ENCODE results near the gene RNF103. TPM values are rescaled to one million over a fixed set of nuclear protein-coding genes. Genes with fewer than 3 reads are reported as not detected.

The RNF103 gene
- total and polyA plus RNA-seq, 7 donors: 6.9 to 45.9 (median 22.5) TPM

DNA sequence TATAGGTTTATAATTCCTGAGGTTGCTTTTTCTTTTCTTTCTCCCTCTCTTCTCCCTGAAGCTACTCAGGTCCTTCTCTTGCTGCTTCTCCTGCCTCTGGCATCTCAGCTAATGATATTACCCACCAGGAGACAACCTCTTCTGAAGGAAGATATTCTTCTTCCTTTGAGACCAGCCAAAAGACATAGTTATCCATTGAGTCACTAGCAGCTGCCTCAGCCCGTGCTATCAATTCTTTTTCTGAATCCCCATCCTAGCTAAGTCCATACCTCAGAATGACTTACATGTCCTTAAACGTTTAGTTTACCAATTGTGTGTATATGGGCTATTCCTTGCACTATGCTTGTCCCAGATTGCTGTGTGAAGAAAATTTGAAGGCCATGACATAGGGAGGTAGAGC, 25.0 kb upstream of the RNF103 start:
- Histone ChIP-seq H3K4me3 (no peak overlapping the region), H3K4me1 (no peaks in the 10 kb centered on the region), H3K36me3 (ENCODE audit: insufficient read depth in 1 of 2, low read depth in 1 of 2) (no peaks in the 10 kb centered on the region), H3K27me3 (ENCODE audit: insufficient read depth in 3 of 3, low read length in 2 of 3) (no peaks in the 10 kb centered on the region), H3K9me3 (peaks cover 12% of the 10 kb centered on the region), H3K27ac (no peak overlapping the region)
- TF ChIP-seq, protein P1, sequence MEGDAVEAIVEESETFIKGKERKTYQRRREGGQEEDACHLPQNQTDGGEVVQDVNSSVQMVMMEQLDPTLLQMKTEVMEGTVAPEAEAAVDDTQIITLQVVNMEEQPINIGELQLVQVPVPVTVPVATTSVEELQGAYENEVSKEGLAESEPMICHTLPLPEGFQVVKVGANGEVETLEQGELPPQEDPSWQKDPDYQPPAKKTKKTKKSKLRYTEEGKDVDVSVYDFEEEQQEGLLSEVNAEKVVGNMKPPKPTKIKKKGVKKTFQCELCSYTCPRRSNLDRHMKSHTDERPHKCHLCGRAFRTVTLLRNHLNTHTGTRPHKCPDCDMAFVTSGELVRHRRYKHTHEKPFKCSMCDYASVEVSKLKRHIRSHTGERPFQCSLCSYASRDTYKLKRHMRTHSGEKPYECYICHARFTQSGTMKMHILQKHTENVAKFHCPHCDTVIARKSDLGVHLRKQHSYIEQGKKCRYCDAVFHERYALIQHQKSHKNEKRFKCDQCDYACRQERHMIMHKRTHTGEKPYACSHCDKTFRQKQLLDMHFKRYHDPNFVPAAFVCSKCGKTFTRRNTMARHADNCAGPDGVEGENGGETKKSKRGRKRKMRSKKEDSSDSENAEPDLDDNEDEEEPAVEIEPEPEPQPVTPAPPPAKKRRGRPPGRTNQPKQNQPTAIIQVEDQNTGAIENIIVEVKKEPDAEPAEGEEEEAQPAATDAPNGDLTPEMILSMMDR (IDR thresholded peaks at IDR 0.05): no peak
- intact Hi-C loops (cut with DNase I): no loop called here
- DNase-seq (no peak), ATAC-seq (no peak)
- 66 to 84% (median 72%) methylated on average over 2 of the region's 2 CpGs for WGBS, 3 donors

DNA sequence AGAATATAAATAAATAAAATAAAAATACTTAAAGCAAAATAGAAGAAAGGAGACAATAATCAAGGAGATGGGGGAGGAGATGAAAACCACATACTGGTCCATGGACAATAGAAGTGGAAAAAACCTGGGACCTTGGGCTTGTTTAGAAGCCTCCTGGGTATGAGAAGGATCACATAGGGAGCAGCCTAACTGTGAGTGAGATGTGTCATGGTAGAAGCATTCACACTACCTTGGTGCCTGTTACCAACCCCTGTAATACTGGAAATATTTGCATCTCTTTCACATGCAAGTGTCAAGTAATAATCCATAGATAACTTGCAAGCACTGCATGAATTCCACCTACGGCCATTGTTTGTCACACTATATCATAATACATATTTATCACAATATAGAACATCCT, 23.2 kb upstream of the RNF103 start:
- no peak for ATAC-seq
- H3K4me1 ChIP-seq: no peaks in the 10 kb centered on the region
- WGBS, 3 donors: 90 to 97% (median 97%) methylated on average over 1 of the region's 1 CpG
- no peaks in the 10 kb centered on the region for H3K36me3 ChIP-seq (ENCODE audit: insufficient read depth in 1 of 2, low read depth in 1 of 2)
- H3K27ac ChIP-seq: no peak overlapping the region
- peaks cover 12% of the 10 kb centered on the region for H3K9me3 ChIP-seq
- no peak overlapping the region for H3K4me3 ChIP-seq
- intact Hi-C loops (cut with DNase I): no loop called here
- no peak for DNase-seq
- no peaks in the 10 kb centered on the region for H3K27me3 ChIP-seq (ENCODE audit: insufficient read depth in 3 of 3, low read length in 2 of 3)
- TF ChIP-seq, protein P1 (IDR thresholded peaks at IDR 0.05): no peak

DNA sequence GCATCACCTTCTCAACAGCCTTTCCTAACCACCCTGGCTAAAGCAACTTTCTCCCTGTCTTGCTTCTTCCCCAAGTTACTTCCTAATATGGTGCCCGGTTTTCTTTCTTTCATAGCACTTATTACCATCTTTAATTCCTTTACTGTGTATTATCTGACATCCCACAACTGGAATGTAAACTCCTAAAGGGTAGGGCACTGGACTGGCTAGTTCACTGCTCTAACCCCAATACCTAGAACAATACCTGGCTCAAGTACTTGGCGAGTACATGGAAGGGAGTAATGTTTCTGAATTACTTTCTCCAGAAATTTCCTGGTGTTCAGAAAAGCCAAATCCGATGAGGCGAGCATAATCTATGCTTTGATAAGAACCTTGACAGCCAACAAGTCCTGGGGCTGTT, 22.7 kb upstream of the RNF103 start:
- ATAC-seq (no peak), DNase-seq (no peak)
- TF ChIP-seq, protein P1 (IDR thresholded peaks at IDR 0.05): no peak
- Histone ChIP-seq H3K36me3 (ENCODE audit: insufficient read depth in 1 of 2, low read depth in 1 of 2) (no peaks in the 10 kb centered on the region), H3K27me3 (ENCODE audit: insufficient read depth in 3 of 3, low read length in 2 of 3) (no peaks in the 10 kb centered on the region), H3K4me3 (no peak overlapping the region), H3K27ac (no peak overlapping the region), H3K9me3 (peaks cover 12% of the 10 kb centered on the region), H3K4me1 (no peaks in the 10 kb centered on the region)
- 95 to 96% (median 95%) methylated on average over 4 of the region's 4 CpGs for WGBS, 3 donors
- intact Hi-C loops (cut with DNase I): no loop called here

DNA sequence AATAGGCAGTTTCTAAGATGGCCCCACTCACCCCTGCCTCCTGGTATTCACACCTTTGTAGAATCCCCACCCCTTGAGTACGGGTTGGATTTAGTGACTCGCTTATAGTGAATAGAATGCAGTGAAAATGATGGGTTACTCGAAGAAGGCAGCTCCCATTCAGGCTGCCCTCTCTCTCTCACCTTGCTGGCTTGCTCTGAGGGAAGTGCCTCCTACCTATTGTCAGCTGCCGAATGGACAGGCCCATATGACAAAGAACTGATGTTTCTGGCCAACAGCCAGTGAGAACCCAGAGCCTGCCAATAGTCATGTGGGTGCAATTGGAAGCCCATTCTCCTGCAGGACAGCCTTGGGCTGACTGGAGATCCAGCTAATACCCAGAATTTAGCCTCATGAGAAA, 22.1 kb upstream of the RNF103 start:
- no peak overlapping the region for H3K27ac ChIP-seq
- no peak overlapping the region for H3K4me3 ChIP-seq
- peaks cover 12% of the 10 kb centered on the region for H3K9me3 ChIP-seq
- WGBS, 3 donors: 81 to 83% (median 82%) methylated on average over 4 of the region's 4 CpGs
- peak in 1 of 2 donors; percentile 13 for DNase-seq
- ATAC-seq: no peak
- intact Hi-C loops (cut with DNase I): no loop called here
- TF ChIP-seq, protein P1 (IDR thresholded peaks at IDR 0.05): no peak
- no peaks in the 10 kb centered on the region for H3K4me1 ChIP-seq
- H3K27me3 ChIP-seq (ENCODE audit: insufficient read depth in 3 of 3, low read length in 2 of 3): no peaks in the 10 kb centered on the region
- H3K36me3 ChIP-seq (ENCODE audit: insufficient read depth in 1 of 2, low read depth in 1 of 2): no peaks in the 10 kb centered on the region

DNA sequence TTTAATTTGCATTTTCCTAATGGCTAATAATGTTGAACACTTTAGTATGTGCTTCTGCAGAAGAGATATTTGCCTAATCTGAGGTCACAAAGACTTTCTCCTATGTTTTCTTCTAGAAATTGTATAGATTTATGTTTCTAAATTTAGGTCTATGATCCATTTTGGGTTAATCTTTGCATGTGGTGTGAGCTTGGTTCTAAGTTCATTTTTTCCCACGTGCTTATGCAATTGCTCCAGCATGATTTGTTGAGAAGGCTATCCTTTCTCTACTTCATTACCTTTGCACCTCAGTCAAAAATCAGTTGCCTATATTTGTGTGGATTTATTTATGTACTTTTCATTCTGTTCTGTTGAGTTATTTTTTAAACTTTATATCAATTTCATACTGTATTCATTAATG, 15.0 kb upstream of the RNF103 start:
- intact Hi-C loops (cut with DNase I): no loop called here
- H3K4me3 ChIP-seq: no peak overlapping the region
- peaks cover 14% of the 10 kb centered on the region for H3K9me3 ChIP-seq
- no peaks in the 10 kb centered on the region for H3K27me3 ChIP-seq (ENCODE audit: insufficient read depth in 3 of 3, low read length in 2 of 3)
- no peak for ATAC-seq
- WGBS, 3 donors: 69 to 82% (median 78%) methylated on average over 1 of the region's 1 CpG
- TF ChIP-seq, protein P1 (IDR thresholded peaks at IDR 0.05): no peak
- no peak for DNase-seq
- no peaks in the 10 kb centered on the region for H3K36me3 ChIP-seq (ENCODE audit: insufficient read depth in 1 of 2, low read depth in 1 of 2)
- no peak overlapping the region for H3K27ac ChIP-seq
- no peaks in the 10 kb centered on the region for H3K4me1 ChIP-seq
